Ascending aorta (tissue), 2 donors: ENCODE data around the gene ACTL8. TPM values are rescaled to one million over a fixed set of nuclear protein-coding genes. Genes with fewer than 3 reads are reported as not detected.
"Not testable (repeated sequence)": the region's sequence is repeated elsewhere in the genome, so short reads cannot be mapped to it uniquely, and the experiment has no call there.

Experiments used
- DNase-seq, 2 donors: peaks; one replicate each; pipeline ENCODE4 v3.0.0-alpha.2; 2019; ENCODE audit warnings: low spot score in 2 of 2
- H3K27ac ChIP-seq, 2 donors: fragments of 200-600 bp; sonication (generic); one replicate each; pipeline ENCODE4 v1.5.1; 2016 to 2017; ENCODE audit warnings: mild to moderate bottlenecking in 1 of 2
- H3K27me3 ChIP-seq: fragments of 200-600 bp; sonication (generic); one replicate; pipeline ENCODE4 v1.5.1; 2017
- H3K36me3 ChIP-seq, 2 donors: fragments of 200-600 bp; sonication (generic); one replicate each; pipeline ENCODE4 v1.5.1; 2016
- H3K4me1 ChIP-seq, 2 donors: fragments of 200-600 bp; sonication (generic); one replicate each; pipeline ENCODE4 v1.5.1; 2016 to 2017; ENCODE audit warnings: mild to moderate bottlenecking in 1 of 2
- H3K4me3 ChIP-seq, 2 donors: fragments of 200-600 bp; sonication (generic); one replicate each; pipeline ENCODE4 v1.5.1; 2016 to 2017; ENCODE audit warnings: mild to moderate bottlenecking in 1 of 2
- H3K9me3 ChIP-seq, 2 donors: fragments of 200-600 bp; sonication (generic); one replicate each; pipeline ENCODE4 v1.5.1; 2016
- intact Hi-C: fragments of 100-400 bp; cut with DNase I; formaldehyde crosslinking; loops from one replicate; pipeline ENCODE4 v1.15.1; 2023
- total RNA-seq: library from RNA; depleted of rRNA; stranded (reverse); fragments of >200 nt; gene quantifications from one replicate; pipeline ENCODE4 v1.1.0, GENCODE V29; 2016
- TF ChIP-seq, protein P1 (sequence below), 3 experiments: fragments of 200-600 bp in 2 of 3; fragments of 450-650 bp in 1 of 3; sonication (generic) in 2 of 3; IDR thresholded peaks; one replicate each; pipeline ENCODE4 v1.5.1; 2016 to 2019; ENCODE audit warnings: antibody characterized with exemption in 3 of 3, mild to moderate bottlenecking in 1 of 3, moderate library complexity in 1 of 3

The ACTL8 gene
- total RNA-seq, 1 donor from 2014 or later: not detected

DNA sequence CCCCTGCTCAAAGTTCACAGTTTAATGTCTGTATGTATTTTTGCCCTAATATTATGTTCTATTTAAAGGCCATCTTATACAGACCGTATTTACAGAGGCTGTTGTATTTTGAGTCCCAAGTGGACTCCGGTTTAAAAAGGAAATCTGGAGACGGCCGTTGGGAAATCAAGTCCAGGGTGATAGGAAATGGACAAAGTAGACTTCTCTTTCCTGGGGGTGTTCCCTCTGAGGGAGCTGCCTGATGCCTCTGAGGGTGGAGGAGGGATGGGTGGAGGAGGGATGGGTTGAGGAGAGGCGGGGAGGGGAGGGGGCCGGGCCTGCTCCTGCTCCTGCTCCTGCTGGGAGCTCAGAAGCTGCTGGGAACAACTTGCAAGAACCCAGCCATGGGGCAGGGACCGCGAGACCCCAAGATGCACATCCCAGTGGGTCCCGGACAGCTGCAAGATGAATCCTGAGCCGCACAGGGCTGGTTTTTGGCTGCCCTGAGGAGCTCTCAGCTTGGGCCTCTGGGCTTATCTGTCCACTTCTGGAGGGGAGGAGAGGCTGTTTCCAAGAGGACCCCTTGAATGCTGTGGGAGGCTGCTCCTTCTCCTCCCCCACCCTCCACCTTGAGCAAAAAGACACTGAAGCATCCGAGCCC, 12.0 kb upstream of the ACTL8 start:
- no peaks in the 10 kb centered on the region for H3K27me3 ChIP-seq
- intact Hi-C loops: no loop called here
- DNase-seq: no peak
- TF ChIP-seq, protein P1, sequence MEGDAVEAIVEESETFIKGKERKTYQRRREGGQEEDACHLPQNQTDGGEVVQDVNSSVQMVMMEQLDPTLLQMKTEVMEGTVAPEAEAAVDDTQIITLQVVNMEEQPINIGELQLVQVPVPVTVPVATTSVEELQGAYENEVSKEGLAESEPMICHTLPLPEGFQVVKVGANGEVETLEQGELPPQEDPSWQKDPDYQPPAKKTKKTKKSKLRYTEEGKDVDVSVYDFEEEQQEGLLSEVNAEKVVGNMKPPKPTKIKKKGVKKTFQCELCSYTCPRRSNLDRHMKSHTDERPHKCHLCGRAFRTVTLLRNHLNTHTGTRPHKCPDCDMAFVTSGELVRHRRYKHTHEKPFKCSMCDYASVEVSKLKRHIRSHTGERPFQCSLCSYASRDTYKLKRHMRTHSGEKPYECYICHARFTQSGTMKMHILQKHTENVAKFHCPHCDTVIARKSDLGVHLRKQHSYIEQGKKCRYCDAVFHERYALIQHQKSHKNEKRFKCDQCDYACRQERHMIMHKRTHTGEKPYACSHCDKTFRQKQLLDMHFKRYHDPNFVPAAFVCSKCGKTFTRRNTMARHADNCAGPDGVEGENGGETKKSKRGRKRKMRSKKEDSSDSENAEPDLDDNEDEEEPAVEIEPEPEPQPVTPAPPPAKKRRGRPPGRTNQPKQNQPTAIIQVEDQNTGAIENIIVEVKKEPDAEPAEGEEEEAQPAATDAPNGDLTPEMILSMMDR (IDR thresholded peaks at IDR 0.05): no peak
- H3K27ac ChIP-seq: no peak overlapping the region
- H3K4me1 ChIP-seq: no peaks in the 10 kb centered on the region
- no peaks in the 10 kb centered on the region for H3K36me3 ChIP-seq
- no peak overlapping the region for H3K4me3 ChIP-seq
- no peaks in the 10 kb centered on the region for H3K9me3 ChIP-seq

DNA sequence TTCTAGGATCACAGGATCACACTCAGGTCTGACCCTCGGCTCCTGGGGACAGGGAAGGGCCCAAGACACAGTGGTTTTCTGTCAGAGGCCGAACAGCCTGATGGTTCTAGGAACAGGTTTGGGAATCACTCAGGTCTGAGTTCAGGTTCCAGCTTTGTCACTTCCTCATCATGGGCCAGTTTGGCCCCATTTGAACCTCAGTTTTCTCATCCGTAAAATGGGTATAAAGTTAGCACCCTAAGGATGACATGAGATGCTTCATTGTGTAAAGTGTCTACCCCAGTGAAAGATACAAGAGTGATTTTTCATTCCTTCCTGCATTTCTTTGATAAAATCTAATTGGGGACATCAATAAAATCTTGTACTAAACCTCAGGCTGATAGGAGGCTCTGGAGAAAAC, 11.2 kb upstream of the ACTL8 start:
- intact Hi-C loops: no loop called here
- TF ChIP-seq, protein P1 (IDR thresholded peaks at IDR 0.05): no peak
- Histone ChIP-seq H3K27me3 (no peaks in the 10 kb centered on the region), H3K4me1 (no peaks in the 10 kb centered on the region), H3K27ac (no peak overlapping the region), H3K4me3 (no peak overlapping the region), H3K9me3 (no peaks in the 10 kb centered on the region), H3K36me3 (no peaks in the 10 kb centered on the region)
- DNase-seq: no peak

DNA sequence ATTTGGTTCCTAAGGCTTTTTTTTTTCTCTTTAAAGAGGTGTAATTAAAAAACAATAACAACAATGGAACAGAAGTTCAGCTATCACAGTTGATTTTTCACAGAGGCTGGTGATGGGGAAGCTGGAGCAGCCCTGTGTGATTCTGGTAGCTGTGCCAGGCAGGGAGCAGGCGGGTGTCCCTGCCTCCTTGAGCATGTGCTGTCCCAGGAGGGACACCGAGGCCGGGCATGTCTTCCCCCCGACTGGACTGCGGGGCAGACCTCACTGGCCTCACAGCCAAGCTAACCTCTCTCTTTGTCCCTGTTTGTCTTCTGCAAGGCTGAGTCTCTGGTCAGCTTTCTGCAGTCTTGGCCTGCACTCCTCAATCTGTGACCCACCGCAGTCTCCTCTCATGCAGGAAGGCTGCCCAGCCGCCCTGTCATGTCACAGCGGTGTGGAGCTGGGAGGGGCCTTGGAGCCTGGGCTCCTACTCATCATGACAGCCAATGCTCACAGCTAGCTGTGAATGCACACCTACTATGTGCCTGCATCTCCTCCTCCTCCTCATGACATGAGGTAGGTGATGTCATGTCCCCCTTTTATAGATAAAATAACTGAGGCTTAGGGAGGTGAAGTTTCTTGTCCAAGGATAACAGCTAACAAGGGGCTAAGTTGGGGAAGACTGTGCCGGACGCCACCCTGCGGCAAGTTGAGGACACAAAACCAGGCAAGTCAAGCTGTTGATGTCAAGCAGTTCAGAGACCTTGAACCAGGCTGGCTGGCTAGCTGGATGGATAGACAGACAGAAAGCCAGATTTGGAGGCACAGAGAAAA, 10.3 kb upstream of the ACTL8 start:
- Histone ChIP-seq H3K36me3 (no peaks in the 10 kb centered on the region), H3K4me3 (no peak overlapping the region), H3K27me3 (no peaks in the 10 kb centered on the region), H3K27ac (no peak overlapping the region), H3K9me3 (no peaks in the 10 kb centered on the region), H3K4me1 (no peaks in the 10 kb centered on the region)
- intact Hi-C loops: no loop called here
- no peak for DNase-seq
- TF ChIP-seq, protein P1 (IDR thresholded peaks at IDR 0.05): no peak

DNA sequence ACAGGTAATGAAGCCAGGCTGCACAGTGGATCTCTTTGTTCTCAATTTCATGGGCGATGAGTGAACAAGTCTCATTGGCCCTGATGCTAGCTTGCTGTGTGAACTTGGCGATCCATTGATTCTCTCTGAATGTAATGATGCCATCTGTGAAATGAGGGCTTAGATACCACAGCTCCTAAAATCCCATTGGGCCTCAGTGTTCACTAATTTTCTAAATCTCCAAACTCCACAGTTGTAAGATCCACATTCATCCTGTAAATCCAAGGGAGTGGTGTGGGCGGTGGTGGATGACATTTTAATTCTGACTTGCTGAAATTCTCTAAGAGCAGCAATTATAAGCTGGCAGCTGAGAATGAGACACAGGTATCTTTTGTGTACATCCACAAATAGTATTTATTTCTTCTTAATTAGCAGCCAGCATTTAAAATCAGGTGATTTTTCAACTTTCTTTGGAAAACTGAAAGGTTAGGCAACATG, 9.6 kb upstream of the ACTL8 start:
- Histone ChIP-seq H3K4me3 (no peak overlapping the region), H3K36me3 (no peaks in the 10 kb centered on the region), H3K27ac (no peak overlapping the region), H3K27me3 (no peaks in the 10 kb centered on the region), H3K4me1 (no peaks in the 10 kb centered on the region), H3K9me3 (no peaks in the 10 kb centered on the region)
- DNase-seq: no peak
- TF ChIP-seq, protein P1 (IDR thresholded peaks at IDR 0.05): no peak
- intact Hi-C loops: no loop called here

DNA sequence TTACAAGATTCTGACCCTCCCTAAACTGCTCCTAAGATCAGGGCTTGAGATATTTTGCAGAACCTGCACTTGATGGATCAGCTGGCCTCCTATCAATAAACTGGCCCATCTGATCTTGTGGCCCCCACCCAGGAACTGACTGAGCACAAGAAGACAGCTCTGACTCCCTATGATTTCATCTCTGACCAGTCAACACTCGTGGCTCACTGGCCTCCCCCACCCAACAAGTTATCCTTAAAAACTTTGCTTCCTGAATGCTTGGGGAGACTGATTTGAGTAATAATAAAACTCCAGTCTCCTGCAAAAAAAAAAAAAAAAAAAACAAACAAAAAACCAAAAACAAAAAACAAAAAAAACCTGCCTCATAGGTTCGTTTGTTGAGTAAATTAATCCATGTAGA, 8.9 kb upstream of the ACTL8 start:
- H3K27me3 ChIP-seq, H3K4me1 ChIP-seq, H3K27ac ChIP-seq, H3K4me3 ChIP-seq, H3K36me3 ChIP-seq, DNase-seq, H3K9me3 ChIP-seq, intact Hi-C loops: not testable (repeated sequence)

DNA sequence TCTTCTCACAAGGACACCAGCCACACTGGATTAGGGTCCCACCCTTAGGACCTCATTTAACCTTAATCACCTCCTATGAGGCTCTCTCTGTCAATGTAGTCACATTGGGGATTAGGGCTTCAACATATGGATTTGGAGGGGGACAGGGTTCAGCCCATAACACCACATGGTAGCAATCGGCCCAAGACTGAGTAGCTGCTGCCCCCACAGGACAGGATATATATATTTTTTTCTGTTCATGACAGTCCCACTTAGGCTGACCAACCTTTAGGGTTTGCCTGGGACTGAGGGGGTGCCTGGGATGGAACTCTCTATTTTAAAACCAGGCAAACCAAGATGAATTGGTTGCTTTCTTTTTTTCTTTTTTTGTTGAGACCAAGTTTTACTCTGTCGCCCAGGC, 8.2 kb upstream of the ACTL8 start:
- Histone ChIP-seq H3K9me3 (no peaks in the 10 kb centered on the region), H3K27me3 (no peaks in the 10 kb centered on the region), H3K27ac (no peak overlapping the region), H3K4me3 (no peak overlapping the region), H3K4me1 (no peaks in the 10 kb centered on the region), H3K36me3 (no peaks in the 10 kb centered on the region)
- DNase-seq: no peak
- TF ChIP-seq, protein P1 (IDR thresholded peaks at IDR 0.05): no peak
- intact Hi-C loops: no loop called here
